Thyroid gland (tissue), 4 donors: ENCODE data around the gene ABI3BP. TPM values are rescaled to one million over a fixed set of nuclear protein-coding genes. Genes with fewer than 3 reads are reported as not detected.

ENCODE experiments used
- DNase-seq, 2 donors: peaks; one replicate each; pipeline ENCODE4 v3.0.0-alpha.2; 2019
- H3K27ac ChIP-seq, 3 donors: fragments of 200-600 bp; sonication (generic); 1 replicate in 2 of 3; 2 replicates in 1 of 3; pipeline ENCODE4 v1.5.1; 2016 to 2019; ENCODE audit warnings: mild to moderate bottlenecking in 1 of 3, moderate library complexity in 1 of 3
- H3K27me3 ChIP-seq: fragments of 200-600 bp; sonication (generic); one replicate; pipeline ENCODE4 v1.5.1; 2019
- H3K36me3 ChIP-seq, 2 donors: fragments of 200-600 bp; sonication (generic); one replicate each; pipeline ENCODE4 v1.5.1; 2016 to 2019
- H3K4me1 ChIP-seq, 2 donors: fragments of 200-600 bp; sonication (generic); one replicate each; pipeline ENCODE4 v1.5.1; 2017 to 2019
- H3K4me3 ChIP-seq, 3 donors: fragments of 200-600 bp; sonication (generic); replicated peaks in 1 of 3; 1 replicate in 2 of 3; 2 replicates in 1 of 3; pipeline ENCODE4 v1.5.1; 2016; ENCODE audit warnings: mild to moderate bottlenecking in 1 of 3
- H3K9me3 ChIP-seq: fragments of 200-600 bp; sonication (generic); one replicate; pipeline ENCODE4 v1.5.1; 2017
- CTCF ChIP-seq, 6 experiments: fragments of 200-600 bp in 3 of 6; fragments of 450-650 bp in 3 of 6; sonication (generic) in 3 of 6; IDR thresholded peaks; one replicate each; pipeline ENCODE4 v1.5.1; 2016 to 2019; ENCODE audit warnings: antibody characterized with exemption in 6 of 6, mild to moderate bottlenecking in 2 of 6, inconsistent platforms in 1 of 6, moderate library complexity in 1 of 6
- POLR2A ChIP-seq, 2 donors: fragments of 450-650 bp; IDR thresholded peaks; one replicate each; pipeline ENCODE4 v1.6.1; 2017; ENCODE audit warnings: antibody characterized with exemption in 2 of 2, mild to moderate bottlenecking in 2 of 2, moderate library complexity in 1 of 2
- WGBS, 2 donors: methylation state at CpG; one replicate each; pipeline ENCODE4 v1.1.5; 2017; 5-methylcytosine and 5-hydroxymethylcytosine counted together
- intact Hi-C: fragments of 100-400 bp; cut with DNase I; formaldehyde crosslinking; loops from one replicate; pipeline ENCODE4 v1.15.1; 2023
- small RNA-seq: library from RNA; depleted of rRNA; stranded (forward); fragments of <200 nt; gene quantifications from one replicate; pipeline ENCODE3, GENCODE V24; 2016
- total RNA-seq, 4 donors: library from RNA; depleted of rRNA; stranded (reverse); fragments of >200 nt; gene quantifications; one replicate each; pipeline ENCODE4 v1.2.3, GENCODE V29; 2016

Gene ABI3BP
- total RNA-seq, 4 donors from 2014 or later: 68.7 to 133 (median 96.8) TPM

DNA sequence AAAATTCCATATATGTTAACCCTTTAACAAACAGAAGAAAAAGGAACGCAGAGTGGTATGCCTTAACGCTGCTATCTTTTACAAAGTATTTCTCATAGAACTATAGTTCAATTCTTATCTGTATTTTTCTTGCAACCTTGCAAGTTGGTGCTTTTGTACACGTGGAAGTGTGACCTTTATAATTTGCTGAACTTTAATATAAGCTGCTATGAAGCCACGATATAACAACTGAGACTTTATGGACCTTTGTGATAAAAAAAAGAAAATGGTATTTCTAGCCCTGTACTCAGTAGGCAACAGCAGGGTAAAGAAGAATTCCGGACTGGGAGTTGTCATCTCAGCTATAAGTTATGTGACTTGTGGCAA is 290.3 kb downstream of the ABI3BP start:
- intact Hi-C loops: no loop called here
- no peak for DNase-seq
- Histone ChIP-seq H3K27me3 (no peaks in the 10 kb centered on the region), H3K9me3 (no peaks in the 10 kb centered on the region), H3K27ac (no peak overlapping the region), H3K4me1 (no peaks in the 10 kb centered on the region), H3K4me3 (no peak overlapping the region), H3K36me3 (no peaks in the 10 kb centered on the region)
- TF ChIP-seq POLR2A (IDR thresholded peaks at IDR 0.05) (no peak), CTCF (IDR thresholded peaks at IDR 0.05) (no peak)
- 85% methylated on average over 5 of the region's 5 CpGs for WGBS, 2 donors

DNA sequence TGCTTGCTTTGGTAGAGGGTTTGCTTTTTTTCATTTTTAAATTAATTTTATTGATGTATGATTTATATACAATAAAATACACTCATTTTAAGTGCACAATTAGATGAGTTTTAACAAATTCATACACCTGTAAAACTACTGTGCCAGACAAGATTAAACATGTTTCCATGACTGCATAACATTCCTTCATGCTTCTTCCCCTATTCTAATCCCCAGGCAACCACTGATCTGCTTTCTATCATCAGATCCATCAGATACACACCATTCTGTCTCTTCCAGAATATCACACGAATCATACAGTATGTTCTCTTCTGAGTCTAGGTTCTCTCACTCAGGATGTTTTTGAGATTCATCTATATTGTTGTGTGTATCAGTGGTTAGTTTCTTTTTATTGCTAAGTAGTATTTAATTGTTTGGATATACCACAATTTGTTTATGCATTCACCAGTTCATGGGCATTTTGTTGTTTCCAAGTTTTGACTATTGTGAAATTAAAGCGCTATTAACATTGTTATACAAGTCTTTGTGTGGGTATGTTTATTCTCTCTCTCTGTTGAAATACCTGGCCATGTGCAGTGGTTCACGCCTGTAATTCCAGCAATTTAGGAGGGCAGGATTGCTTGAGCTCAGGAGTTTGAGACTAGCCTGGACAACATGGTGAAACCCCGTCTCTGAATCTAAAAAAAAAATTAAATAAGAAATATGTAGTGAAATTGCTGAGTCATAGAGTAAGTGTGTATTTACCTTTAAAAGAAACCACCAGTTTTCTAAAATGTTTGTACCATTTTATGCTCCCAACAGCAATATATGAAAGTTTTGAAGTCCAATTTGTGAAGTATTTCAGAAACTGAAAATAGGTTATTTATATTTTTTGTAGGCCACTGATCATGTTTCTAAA is 290.9 kb downstream of the ABI3BP start:
- Histone ChIP-seq H3K27me3 (no peaks in the 10 kb centered on the region), H3K4me3 (no peak overlapping the region), H3K9me3 (no peaks in the 10 kb centered on the region), H3K4me1 (no peaks in the 10 kb centered on the region), H3K27ac (no peak overlapping the region), H3K36me3 (no peaks in the 10 kb centered on the region)
- intact Hi-C loops: no loop called here
- WGBS, 2 donors: 81% methylated on average over 4 of the region's 4 CpGs
- TF ChIP-seq POLR2A (IDR thresholded peaks at IDR 0.05) (no peak), CTCF (IDR thresholded peaks at IDR 0.05) (no peak)
- no peak for DNase-seq

DNA sequence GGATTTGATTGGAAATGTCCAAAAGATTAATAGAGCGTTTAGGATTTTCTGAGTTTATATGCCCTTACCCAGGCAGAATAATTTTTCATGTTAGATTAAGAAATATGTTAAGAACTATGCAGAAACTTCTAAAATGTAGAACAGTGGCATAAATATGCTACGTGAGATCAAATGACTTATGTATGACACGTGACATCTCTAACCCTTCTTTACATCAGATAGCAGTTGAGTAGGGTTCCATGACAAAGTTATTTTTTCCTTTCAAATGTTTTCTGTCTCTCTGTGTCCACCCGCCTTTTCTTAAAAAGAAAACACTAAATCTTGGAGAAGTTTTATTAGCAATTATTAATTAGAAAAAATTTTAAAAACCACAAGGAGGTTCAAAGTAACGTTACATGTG is 292.5 kb downstream of the ABI3BP start:
- H3K36me3 ChIP-seq: no peaks in the 10 kb centered on the region
- intact Hi-C loops: no loop called here
- 89 to 90% methylated on average over 5 of the region's 5 CpGs for whole genome bisulfite sequencing, 2 donors
- no peak for DNase-seq
- H3K27ac ChIP-seq: no peak overlapping the region
- no peaks in the 10 kb centered on the region for H3K27me3 ChIP-seq
- H3K4me3 ChIP-seq: no peak overlapping the region
- H3K9me3 ChIP-seq: no peaks in the 10 kb centered on the region
- H3K4me1 ChIP-seq: no peaks in the 10 kb centered on the region
- TF ChIP-seq POLR2A (IDR thresholded peaks at IDR 0.05) (no peak), CTCF (IDR thresholded peaks at IDR 0.05) (no peak)

Small RNAs within 50 kb of the gene (small RNA-seq; reads per million reads assigned to genes)
- gene RNU6-865P: not detected
